CMK (cell line): ENCODE results near the gene SYCP2.

Source experiments
- DNase-seq: peaks from one replicate; pipeline ENCODE4 v3.0.0-alpha.2; 2010; ENCODE audit warnings: low read depth

SYCP2 gene

DNA sequence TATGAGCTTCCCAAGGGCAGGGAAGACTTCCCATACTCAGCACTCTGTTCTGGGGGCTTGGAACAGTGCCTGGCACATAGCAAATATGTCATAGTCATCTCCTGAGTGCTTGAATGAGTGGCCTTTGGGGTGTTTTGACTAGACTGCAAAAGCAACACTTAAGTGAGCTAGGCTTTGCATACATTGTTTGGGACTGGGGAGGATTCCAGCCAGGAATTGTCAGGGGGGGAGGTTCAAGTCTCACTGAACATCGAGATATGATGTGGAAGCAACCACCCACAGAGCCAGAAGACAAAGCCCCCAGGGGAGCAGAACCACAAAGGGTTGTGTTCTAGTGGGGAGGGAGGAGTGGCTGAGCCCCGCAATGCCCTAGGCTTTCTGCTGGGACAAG lies 98.4 kb downstream of the SYCP2 start:
- no peak for DNase-seq

DNA sequence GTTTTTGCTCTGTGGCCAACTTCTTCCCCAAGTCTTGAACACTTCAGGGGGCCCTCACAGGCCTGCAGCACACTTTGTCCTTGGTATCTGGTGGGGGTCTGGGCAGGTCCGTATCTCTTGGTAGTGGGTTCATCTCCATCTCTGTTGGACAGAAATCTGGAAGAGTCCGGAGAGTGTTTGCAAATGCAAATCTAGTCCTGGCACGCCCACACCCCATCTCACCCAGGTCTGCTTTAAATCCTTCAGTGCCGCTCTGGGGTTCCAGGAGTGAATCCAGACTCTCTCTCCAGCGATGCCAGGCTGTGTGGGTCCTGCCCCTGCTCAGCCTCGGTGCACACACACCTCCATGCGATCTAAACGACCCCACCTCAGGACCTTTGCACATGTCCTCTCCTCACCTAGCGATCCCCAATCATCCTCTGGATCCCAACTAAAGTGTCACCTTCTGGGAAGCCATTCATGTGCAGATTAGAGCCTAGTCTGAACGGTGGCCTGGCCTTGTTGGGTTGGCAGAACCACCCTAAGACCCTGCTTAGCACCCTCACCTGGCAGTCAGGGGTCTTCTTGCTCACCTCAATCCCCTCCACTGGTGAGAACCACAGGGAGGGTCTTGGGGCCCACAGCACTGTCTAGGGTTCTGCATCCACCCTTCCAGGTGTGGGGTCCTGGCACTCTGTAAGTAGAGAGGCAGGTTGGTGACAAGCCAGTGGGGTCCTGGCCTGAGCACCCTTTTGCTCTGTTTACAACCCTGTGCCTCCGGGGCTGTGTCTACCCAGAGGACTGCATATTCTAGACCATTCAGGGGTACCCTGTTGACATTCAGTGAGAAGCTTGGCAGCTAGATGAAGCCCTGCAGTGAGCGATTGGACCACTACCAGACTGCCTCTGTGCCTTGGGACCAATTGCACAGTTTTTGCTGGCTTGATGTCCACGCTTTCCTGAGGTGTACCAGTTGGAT lies 100.8 kb downstream of the SYCP2 start:
- DNase-seq: no peak

DNA sequence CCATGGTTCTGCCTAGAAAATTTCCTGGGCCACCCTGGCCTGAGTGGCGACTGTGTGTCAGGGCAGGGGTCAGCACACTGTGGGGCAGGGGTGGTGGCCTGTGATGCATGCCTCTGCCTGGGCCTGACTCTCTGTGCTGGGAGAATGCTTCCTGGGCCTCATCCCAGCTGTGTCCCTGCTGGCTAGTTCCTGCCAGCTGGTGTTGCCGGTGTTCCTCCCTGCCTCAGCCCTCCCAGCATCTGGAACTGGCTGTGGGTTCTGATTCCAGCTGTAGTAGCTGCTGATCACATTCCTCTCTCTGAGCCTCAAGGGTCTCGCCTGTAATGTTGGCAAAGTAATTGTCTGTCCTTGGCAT lies 101.5 kb downstream of the SYCP2 start:
- DNase-seq: no peak

DNA sequence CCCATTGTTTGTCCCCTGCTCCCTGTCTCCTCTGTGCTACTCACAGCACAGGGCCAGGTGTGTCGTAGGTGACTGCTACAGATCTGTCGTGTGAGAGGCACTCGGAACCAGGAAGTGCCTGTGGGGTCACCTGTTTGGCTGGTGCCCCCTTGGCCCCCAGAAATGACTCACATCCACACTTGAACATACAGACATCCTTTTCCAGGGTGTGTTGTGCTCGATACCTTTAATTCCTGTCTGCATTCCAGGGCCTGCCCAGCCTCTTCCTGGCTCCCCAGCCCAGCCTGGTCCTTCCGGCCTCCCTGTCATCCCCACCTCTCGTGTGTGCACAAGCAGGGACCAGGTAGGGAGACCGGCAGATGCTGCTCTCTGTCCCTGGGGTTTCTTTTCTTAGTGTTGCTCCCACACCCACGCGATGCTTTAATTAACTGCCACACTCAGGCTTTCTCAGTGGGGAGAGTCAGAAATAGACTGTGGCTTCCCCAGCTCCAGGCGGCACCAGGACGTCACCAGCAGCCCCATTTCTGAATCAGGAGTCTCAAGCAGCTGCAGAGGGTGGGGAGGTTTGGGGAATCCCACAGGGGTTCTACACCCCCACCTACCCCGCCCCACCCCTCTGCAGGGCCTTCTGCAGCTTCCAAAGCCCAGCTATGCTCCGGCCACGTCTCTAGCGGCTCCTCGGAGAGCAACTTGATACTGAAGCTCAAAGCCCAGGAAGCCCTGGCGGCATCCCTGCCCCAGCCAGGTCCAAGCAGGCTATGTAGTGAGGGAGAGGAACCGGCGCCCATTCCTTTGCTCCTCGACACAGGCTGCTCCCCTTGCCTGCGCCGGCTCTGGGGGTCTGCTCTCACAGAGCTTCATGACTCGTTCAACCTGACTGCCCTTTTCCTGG lies 102.2 kb downstream of the SYCP2 start:
- no peak for DNase-seq

DNA sequence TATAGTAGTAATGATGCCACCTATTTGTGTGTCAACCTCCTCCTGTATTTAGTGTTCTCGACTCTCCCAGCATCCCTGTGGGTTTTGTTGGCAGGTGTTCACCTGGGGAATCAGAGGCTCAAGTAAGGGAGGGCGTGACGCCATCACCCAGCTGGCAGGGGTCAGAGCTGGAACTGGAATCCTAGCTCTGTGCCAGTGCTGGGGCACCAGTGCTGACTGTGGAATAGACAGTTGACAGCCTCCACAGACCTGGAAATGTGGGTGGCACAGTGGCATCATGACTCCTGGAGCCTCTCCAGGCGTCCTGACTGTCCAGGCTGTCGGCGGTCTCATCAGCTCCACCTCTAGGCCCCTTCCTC lies 102.8 kb downstream of the SYCP2 start:
- no peak for DNase-seq

DNA sequence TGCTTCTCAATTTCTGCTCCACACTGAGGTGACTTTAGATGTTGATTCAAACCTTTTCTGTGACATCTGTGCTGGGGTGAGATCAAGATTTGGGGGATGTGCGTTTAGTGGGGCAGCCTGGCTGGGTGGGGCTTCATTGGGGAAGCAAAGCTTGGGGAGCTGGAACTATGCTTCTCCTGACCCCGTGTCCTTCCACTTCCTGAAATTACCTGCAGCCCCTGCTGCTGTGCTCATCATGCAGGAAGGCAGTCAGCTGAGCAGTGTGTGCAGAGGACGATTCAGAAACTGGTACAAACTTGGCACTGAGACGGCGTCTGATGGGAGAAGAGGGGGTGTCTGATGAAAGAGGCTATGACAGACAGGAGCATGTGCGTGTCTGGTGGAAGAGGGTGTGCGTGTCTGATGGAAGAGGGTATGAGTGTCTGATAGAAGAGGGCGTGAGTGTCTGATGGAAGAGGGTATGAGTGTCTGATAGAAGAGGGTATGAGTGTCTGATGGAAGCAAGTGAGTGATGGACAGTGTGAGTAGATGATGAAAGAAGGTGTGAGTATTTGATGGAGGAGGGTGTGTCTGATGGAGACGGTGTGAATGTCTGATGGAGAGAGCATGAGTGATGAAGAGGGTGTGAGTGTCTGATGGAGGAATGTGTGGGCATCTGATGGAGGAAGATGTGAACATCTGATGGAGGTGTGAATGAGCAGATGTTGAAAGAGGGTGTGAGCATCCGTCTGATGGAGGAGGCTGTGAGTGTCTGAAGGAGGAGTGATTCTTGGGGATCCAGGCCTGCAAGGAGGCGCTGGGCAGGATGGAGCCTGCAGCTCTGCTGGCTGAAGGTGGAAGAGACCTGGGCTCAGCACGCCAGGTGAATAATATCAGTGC lies 103.4 kb downstream of the SYCP2 start:
- DNase-seq: no peak

DNA sequence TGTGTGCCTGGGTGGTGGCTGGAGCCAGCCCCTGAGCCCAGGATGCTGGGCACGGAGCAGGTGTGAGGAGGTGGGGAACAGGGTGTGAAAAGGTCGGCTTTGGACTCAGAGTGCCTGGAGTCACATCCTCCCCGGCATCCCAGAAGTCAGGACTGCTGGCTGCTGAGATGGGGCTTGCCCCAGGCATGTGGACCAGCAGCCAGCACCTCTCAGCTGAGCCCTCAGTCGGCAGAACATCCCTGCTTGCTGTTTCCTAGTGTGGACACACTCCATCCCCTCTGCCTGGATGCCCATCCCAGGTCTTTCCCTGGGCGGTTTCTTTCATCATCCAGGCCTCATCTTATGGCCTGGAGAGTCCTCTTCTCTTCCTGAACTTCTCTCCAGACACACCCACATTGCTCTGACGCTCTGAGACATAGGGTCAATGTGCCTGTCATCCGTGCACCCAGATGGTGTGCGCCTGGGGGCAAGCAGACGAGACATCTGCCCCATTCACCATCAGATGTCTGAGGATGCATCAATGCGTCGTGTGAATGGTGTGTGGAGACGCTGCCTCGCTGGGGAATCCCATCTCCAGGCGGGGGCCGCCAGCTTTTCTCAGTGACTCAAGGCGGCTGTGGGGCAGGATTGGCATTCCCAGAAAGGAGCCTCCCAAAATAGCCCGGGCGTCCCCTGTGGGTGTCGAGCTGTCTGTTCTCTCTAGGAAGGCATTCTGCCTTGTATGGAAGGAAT lies 104.2 kb downstream of the SYCP2 start:
- no peak for DNase-seq

DNA sequence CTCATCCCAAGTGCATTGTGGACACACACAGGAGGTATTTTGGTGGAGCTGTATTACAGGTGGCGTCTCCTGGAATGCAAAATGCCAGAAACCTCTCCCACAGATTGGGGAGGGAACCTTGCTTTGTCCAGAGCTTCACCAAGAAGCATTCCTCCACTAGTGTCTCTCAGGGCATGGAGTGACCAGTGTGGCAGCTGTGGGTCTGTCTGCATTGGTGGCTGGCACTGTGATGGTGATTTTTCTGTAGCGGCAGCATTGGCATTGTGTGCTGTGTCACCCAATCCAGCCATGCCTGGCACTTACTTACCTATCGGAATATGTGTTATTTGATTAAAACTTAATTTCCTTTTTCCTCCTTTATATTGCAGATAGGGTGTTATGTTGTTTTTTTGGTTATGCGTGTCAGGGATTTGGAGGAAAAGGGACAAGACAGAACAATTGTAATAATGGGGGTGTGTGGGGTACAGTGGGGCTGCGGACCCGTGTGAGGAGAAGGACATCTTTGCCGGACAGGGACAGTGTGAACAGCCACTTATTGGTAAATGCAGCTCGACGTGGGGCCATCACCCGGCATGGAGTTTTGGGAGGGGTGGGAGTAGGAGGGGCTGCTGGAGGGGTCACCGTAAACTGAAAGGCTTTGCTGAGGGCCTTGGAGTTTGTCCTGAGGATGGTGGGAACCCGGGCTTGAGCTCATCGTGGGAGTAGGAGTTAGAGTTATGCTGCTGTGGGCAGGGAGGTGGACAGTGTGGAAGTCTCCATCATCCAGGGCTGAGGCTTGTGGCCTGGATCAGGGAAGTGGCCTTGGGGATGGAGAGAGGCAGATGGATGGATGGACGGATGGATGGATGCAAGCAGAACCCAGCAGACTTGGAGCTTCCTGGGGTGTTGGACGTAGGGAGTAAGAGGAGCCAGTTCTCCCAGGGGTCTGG lies 105.0 kb downstream of the SYCP2 start:
- DNase-seq: no peak

DNA sequence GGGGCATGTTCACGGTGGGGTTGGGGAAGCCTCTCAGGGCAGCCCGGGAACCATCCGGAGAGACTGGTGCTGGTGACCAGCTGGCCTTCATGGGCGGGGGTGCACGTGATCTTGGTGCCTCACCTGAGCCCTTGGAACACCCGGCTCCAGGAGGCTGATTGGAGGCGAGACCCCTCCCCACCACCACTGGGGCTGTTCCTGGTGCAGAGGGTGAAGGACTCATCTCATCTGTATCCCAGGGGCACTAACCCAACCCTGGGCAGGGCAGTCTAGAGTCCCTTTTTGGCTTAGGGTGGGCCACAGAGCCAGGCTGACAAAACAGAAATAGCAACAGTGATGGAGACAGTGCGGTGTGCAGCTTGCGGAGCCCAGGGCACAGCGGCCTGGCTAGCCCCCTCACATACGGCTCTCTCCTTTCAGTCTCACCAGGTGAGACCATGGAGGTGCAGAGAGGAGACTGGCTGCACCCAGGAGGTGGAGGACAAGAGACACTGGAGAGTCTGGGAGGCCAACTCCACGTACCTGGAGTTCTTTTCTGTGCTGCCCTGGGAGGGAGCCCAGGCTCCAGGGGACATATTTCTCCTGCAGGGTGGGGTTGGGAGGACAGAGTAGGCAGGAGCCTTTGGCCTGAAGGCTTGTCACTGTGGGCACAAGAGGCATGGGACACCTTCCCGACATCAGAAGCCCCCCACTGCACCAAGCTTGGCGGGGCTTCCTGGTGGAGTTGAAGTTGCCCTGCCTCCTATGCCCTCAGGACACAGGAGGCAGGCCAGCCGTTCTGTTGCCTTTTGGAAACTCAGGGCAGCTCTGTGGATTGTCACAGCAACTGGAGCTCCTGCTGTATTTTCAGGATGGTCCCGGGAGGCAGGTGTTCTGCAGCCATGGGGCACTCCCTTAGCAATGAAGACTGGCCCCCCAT lies 106.0 kb downstream of the SYCP2 start:
- DNase-seq: no peak

DNA sequence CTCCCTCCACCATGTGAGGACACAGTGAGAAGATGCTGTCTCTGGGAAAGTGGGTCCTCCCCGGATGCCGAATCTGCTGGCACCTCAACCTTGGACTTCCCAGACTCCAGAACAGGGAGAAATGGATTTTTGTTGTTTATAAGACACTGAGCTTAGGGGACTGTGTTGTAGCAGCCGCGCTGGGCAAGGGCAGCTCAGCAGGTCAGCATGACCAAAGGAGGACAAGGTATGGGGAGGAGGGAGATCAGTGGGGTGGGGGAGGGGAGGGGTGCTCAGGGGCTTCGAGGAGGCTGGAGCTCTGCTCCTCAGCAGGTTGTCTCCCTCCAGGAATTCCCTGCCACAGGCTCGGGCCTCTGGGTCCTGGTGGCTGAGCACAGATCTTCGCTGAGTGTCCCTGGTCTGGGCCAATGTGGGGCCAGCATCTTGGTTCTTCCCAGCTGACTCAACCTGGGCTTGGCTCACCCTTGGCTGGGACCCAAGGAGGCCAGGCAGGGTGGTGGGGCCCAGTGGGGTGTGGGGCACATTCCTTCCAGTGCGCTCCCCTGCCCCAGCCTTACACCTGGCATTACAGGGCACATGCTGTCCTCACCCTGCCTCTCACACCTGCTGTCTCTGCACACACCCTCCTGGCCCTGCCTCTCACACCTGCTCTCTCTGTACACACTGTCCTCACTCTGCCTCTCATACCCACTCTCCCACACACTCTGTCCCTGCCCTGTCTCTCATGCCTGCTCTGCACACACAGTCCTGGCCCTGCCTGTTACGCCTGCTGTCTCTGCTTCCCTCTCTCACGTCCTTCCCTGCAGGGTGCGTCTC lies 107.3 kb downstream of the SYCP2 start:
- no peak for DNase-seq

DNA sequence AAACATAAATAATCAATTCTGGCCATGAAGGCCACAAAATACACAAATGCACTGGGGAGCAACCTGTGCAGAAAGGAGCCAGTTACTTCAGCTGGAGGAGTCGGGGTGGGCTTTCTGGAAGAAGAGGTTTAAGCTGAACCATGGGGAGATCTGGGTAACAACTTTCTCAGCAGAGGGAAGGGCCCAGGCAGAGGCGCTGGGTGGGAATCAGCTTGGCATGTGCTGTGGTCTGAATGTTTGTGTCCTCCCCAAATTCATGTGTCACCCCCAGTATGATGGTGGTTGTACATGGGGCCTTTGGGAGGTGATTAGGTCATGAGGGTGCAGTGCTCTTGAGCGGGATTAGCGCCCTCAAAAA lies 107.9 kb downstream of the SYCP2 start:
- no peak for DNase-seq

DNA sequence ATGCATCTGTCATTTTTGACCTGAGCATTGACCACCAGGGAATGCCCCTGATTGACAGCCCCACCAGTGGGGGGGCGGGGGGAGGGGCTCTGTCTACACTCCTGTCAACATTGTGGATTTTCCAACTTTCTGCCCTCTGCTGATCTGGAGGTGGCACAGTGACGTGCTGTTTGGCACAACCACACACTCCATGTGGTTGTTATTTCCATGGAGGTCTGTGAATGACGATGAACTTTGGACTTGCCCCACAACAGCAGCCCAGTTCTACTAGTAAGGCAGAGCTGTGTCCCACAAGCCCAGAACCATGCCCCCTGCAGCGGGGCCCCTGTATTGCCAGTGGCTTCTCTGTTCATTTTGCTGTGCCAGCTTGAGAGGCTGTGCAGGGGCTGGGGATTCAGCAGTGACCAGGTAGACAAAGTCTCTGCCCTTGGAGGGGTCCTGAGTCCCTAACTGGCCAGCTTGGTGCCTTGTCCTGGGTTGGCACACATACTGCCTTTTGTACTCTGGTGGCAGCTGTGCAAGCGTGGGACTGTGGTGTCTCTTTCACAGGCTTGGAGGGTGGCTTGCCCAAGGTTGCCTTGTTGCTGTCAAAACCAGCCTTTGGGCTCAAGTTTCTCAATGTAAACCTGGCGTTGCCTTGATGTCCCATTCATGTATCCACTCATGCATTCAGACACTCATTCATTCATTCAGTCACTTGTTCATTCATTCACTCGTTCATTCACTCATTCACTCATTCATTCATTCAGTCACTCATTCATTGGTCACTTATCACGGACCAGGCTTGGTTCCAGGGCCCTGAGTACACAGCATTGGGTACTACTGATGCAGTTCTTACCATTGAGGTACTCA lies 108.5 kb downstream of the SYCP2 start:
- no peak for DNase-seq

DNA sequence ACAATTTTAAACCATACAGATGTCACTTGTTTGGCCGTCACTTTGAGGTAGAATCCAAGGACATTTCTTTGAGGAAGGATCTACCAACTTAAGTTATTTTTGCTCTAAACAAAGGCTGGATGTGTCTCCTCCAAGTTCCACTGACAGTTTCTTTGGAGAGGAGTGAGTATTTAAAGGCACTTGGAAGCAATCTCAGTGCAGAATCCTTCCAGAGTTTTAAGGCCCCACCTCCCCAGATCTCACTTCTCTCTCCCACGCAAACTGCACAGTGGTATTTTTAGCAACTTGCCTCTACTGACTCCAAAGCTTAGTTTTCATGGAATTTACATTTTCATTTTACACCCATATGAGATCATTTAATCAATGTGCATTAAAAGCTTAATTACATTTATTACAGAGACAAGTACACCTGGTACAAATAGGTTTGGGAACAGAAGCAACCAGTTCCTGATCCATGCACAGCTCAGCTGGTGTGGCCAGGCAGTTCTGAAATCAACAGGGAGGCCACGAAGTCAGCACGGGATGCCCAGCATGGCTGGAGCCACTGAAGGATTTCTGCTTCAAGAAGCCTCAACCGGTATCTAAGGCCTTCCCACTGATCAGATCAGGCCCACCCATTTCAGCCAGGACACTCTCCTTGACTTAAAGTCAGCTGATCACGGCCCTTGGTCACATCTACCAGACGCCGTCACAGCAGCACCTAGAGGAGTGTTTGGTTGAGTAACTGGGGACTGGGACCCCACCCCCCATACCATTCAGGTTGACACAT lies 109.8 kb downstream of the SYCP2 start:
- no peak for DNase-seq

DNA sequence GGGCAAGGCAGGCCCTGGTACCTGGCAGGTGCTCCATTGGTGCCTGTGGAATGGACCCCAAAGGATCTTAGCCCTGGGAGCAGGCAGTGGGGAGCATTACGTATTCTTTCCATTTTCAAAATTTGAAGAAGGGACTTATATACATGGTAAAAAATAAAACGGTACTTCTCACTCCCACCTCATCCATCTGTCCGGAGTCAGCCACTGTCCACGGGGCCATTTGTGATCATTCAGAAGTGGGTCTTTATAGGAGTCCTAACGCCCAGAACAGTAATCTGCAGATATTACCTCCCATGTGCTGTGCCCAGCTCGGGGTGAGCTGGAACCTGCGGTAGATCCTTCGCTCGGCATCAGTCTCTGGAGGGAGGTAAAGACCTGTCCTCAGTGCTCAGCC lies 110.4 kb downstream of the SYCP2 start:
- no peak for DNase-seq

DNA sequence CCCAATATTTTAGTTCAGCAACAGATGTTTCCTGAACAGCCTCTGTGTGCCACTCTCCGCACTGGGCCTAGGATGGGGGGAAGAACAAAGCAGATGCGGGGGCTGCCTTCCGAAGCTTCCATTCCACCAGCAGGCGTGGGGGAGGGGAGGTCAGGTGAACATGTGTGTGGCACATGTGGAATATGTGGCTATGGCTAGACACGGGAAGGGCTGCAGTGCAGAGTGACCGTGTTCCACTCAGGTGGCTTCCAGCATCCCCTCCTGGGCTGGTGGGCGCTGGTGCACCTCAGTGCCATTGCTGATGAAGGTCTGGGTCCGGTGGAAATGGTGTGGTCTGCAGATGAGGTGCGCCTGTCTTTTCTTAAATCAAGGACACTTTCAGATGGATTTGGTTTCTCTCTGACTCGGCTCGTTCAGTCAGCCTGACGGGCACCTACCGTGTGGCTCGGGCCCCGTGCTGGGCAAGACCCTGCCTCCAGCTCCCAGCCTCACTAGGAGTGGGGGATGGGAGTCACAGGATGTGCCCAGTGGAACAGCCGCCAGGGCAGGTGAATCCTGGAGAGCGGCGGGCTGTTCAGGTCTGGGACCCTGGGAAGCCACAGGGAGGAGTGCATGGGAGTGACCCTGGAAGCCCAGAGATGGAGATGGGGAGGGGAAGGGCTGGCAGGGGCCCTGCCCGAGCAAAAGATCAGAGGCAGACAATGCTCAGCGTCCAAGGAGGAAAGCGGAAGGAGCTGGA lies 111.0 kb downstream of the SYCP2 start:
- DNase-seq: no peak

DNA sequence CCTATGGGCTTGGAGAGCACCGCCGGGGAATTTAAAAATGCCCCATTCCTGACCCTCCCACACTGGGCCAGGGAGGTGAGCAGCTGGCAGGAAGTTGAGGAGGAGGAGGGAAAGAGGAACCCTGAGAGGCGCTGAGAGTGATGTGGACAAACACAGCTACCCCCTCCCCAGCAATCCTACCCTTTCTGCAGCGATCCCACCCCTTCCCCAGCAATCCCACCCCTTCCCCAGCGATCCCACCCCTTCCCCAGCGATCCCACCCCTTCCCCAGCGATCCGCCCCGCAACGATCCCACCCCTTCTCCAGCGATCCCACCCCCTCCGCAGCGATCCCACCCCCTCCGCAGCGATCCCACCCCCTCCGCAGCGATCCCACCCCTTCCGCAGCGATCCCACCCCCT lies 111.6 kb downstream of the SYCP2 start:
- DNase-seq: no peak
